Transverse colon (tissue), 4 donors: ENCODE results near the gene COL6A5.

ENCODE experiments used
- POLR2AphosphoS5 ChIP-seq, 3 donors: sonication (generic); formaldehyde crosslinking; IDR thresholded peaks; one replicate each; pipeline ENCODE4 v1.6.1; 2016; ENCODE audit warnings: antibody characterized with exemption in 3 of 3
- TF ChIP-seq, protein P1 (sequence below), 5 experiments: fragments of 200-600 bp in 3 of 5; fragments of 450-650 bp in 2 of 5; sonication (generic) in 3 of 5; IDR thresholded peaks; 1 replicate in 2 of 5; 2 replicates in 3 of 5; pipeline ENCODE4 v1.5.1; 2016 to 2017; ENCODE audit warnings: antibody characterized with exemption in 5 of 5, inconsistent platforms in 3 of 5, mild to moderate bottlenecking in 2 of 5, moderate library complexity in 1 of 5

DNA sequence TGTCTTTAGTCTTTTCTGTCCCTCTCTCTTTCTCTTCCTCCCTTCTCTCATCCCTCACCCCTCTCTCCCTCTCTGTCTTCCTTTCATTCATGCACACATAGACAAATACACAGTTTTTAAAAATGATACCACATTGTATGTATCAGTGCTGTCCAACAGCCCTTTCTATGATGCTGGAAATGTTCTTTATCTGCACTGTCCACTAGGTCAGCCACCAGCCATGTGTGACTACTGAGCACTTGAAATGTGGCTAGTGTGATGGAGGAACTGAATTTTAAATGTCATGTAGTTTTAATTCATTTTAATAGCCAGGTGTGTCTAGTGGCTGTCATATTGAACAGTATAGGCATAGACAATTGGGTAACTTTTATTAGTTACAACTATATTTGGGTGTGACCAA lies 34.9 kb downstream of the COL6A5 start:
- TF ChIP-seq, protein P1, sequence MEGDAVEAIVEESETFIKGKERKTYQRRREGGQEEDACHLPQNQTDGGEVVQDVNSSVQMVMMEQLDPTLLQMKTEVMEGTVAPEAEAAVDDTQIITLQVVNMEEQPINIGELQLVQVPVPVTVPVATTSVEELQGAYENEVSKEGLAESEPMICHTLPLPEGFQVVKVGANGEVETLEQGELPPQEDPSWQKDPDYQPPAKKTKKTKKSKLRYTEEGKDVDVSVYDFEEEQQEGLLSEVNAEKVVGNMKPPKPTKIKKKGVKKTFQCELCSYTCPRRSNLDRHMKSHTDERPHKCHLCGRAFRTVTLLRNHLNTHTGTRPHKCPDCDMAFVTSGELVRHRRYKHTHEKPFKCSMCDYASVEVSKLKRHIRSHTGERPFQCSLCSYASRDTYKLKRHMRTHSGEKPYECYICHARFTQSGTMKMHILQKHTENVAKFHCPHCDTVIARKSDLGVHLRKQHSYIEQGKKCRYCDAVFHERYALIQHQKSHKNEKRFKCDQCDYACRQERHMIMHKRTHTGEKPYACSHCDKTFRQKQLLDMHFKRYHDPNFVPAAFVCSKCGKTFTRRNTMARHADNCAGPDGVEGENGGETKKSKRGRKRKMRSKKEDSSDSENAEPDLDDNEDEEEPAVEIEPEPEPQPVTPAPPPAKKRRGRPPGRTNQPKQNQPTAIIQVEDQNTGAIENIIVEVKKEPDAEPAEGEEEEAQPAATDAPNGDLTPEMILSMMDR (IDR thresholded peaks at IDR 0.05) = no peak
- no peak for TF ChIP-seq POLR2AphosphoS5 (IDR thresholded peaks at IDR 0.05)
